Caco-2 (cell line): ENCODE results near the gene SGCA. TPM values are rescaled to one million over a fixed set of nuclear protein-coding genes. Genes with fewer than 3 reads are reported as not detected.

Experiments used
- BruUV-seq: library from RNA; stranded (reverse); fragments of 400-500 nt; replicated peaks from 2 replicates; lab custom pipeline; 2021; lab: Mats Ljungman, UMichigan
- CTCF ChIA-PET: fragments of 300-600 bp; sonication (Branson Sonifier 250); formaldehyde crosslinking; loops from one replicate; lab custom pipeline; 2022; ENCODE audit warnings: antibody characterized with exemption; lab: Charles Lee
- POLR2A ChIA-PET: fragments of 300-600 bp; sonication (Branson Sonifier 250); formaldehyde crosslinking; loops from one replicate; lab custom pipeline; 2022; ENCODE audit warnings: antibody characterized with exemption; lab: Charles Lee
- DNase-seq, 2 experiments: peaks; one replicate each; pipeline versions ENCODE4 v3.0.0 to v3.0.0-alpha.2; 2020 to 2022
- H3K27me3 ChIP-seq: replicated peaks from 2 replicates; pipeline ENCODE4 v1.6.0; 2011; ENCODE audit warnings: low read length; ENCODE audit not compliant: control insufficient read depth, insufficient read depth
- H3K36me3 ChIP-seq: 2 replicates; pipeline ENCODE4 v1.5.1; 2011; ENCODE audit warnings: low read length; ENCODE audit not compliant: control insufficient read depth, insufficient read depth
- H3K4me1 ChIP-seq: fragments of 250-450 bp; sonication (Bioruptor Pico); 2 replicates; pipeline ENCODE4 v1.5.1; 2020; ENCODE audit warnings: mild to moderate bottlenecking
- H3K4me3 ChIP-seq: 2 replicates; pipeline ENCODE4 v1.5.1; 2011; ENCODE audit warnings: low read depth, mild to moderate bottlenecking, control low read depth, low read length
- H3K9me3 ChIP-seq: fragments of 250-450 bp; sonication (Bioruptor Pico); 2 replicates; pipeline ENCODE4 v1.5.1; 2020; ENCODE audit warnings: mild to moderate bottlenecking, moderate library complexity
- H3K27ac Mint-ChIP-seq: one replicate; pipeline ENCODE4 v1.8.0; 2022; ENCODE audit warnings: mixed read lengths; ENCODE audit not compliant: unreplicated experiment
- H3K27me3 Mint-ChIP-seq: one replicate; pipeline ENCODE4 v1.8.0; 2022; ENCODE audit warnings: mixed read lengths; ENCODE audit not compliant: insufficient read depth, unreplicated experiment
- H3K36me3 Mint-ChIP-seq: one replicate; pipeline ENCODE4 v1.8.0; 2022; ENCODE audit warnings: mild to moderate bottlenecking, mixed read lengths; ENCODE audit not compliant: insufficient read depth, unreplicated experiment
- H3K4me1 Mint-ChIP-seq: one replicate; pipeline ENCODE4 v1.8.0; 2022; ENCODE audit warnings: low read depth, mixed read lengths; ENCODE audit not compliant: unreplicated experiment
- H3K4me3 Mint-ChIP-seq: one replicate; pipeline ENCODE4 v1.8.0; 2022; ENCODE audit warnings: mild to moderate bottlenecking, moderate library complexity, mixed read lengths; ENCODE audit not compliant: unreplicated experiment
- H3K9me3 Mint-ChIP-seq: one replicate; pipeline ENCODE4 v1.8.0; 2022; ENCODE audit warnings: mixed read lengths; ENCODE audit not compliant: unreplicated experiment
- CTCF ChIP-seq, 2 experiments: fragments of 200-600 bp in 1 of 2; IDR thresholded peaks; 1 replicate in 1 of 2; 2 replicates in 1 of 2; pipeline versions ENCODE4 v1.5.1 to v1.8.0; 2011 to 2022; ENCODE audit warnings: antibody characterized with exemption in 1 of 2, control low read depth in 1 of 2, inconsistent platforms in 1 of 2, low read depth in 1 of 2, low read length in 1 of 2, mild to moderate bottlenecking in 1 of 2, moderate library complexity in 1 of 2; ENCODE audit not compliant: insufficient read depth in 1 of 2, severe bottlenecking in 1 of 2, unreplicated experiment in 1 of 2
- intact Hi-C: fragments of 100-400 bp; cut with micrococcal nuclease; formaldehyde crosslinking; loops from one replicate; pipeline ENCODE4 v1.10.0; 2022; ENCODE audit not compliant: unreplicated experiment
- total RNA-seq: library from RNA; stranded (reverse); gene quantifications from 2 replicates; pipeline ENCODE4 v1.2.3, GENCODE V29; 2022

SGCA gene
- total RNA-seq, 1 experiment from 2014 or later = not detected

DNA sequence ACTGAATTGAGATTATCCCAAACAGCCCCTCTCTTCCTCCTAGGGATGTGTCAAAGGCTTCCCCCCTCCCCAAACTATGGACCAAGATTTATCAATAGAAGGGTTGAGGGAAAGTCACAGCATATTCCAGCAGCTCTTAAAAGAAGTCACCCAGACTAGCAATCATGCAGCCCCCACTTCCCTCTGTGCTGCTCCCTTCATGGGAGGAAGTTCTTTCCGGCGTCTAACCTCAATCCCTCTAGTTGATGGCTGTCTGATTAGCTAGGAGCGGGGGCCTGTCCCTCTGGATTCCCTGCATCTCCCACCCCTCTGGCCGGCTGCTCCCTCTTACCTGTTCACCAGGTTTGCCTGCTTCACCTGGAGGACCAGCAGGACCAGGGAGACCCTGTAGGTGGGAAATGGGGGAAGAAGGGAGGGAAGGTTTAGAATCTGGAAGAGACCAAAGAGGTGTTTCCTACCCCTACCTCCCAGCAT, 26.4 kb downstream of the SGCA start:
- H3K36me3 ChIP-seq = no peaks in the 10 kb centered on the region
- no peaks in the 10 kb centered on the region for H3K4me1 ChIP-seq
- DNase-seq = no peak
- no peak overlapping the region for H3K4me3 Mint-ChIP-seq
- H3K27me3 Mint-ChIP-seq = no peaks in the 10 kb centered on the region
- intact Hi-C loops = no loop called here
- no peaks in the 10 kb centered on the region for H3K36me3 Mint-ChIP-seq
- POLR2A ChIA-PET = no interaction called here
- CTCF ChIA-PET = no interaction called here
- no peaks in the 10 kb centered on the region for H3K4me1 Mint-ChIP-seq
- H3K27me3 ChIP-seq = no peaks in the 10 kb centered on the region
- no peaks in the 10 kb centered on the region for H3K9me3 ChIP-seq
- no peak overlapping the region for H3K4me3 ChIP-seq
- no peaks in the 10 kb centered on the region for H3K9me3 Mint-ChIP-seq
- BruUV-seq = no TSS peak
- no peak overlapping the region for H3K27ac Mint-ChIP-seq
- TF ChIP-seq CTCF (IDR thresholded peaks at IDR 0.05; ENCODE audit: insufficient read depth in 1 of 2, low read depth in 1 of 2, low read length in 1 of 2, severe bottlenecking in 1 of 2, unreplicated experiment in 1 of 2) = no peak

DNA sequence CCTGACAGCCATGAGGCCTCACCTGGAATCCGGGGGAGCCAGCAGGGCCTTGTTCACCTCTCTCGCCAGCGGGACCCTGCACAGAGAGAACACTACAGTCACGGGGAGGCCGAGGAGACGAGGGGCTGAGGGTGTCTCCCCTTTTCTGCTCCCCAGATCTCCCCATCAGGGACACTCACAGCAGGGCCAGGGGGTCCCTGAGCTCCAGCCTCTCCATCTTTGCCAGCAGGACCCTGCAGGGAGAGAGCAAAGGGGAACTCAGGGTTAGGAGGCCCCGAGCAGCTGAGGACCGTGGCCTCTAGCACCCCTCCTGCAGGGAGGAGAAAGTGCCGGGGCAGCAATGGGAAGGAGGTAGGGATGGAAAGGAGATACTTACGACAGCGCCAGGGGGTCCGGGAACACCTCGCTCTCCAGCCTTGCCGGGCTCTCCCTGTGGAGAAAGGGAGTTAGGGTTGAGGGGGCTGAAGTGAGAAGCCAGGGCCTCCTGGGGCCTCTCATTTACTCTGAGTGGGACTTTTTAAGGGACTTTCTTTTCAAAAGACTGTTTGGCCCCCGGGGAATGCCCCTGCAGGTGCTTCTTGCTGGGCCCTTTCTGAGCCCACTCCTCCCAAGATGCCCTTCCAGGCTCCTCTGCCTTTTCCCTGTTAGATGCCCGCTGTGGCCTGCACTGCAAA, 26.9 kb downstream of the SGCA start:
- no peak for TF ChIP-seq CTCF (IDR thresholded peaks at IDR 0.05; ENCODE audit: insufficient read depth in 1 of 2, low read depth in 1 of 2, low read length in 1 of 2, severe bottlenecking in 1 of 2, unreplicated experiment in 1 of 2)
- H3K27me3 ChIP-seq = no peaks in the 10 kb centered on the region
- no peaks in the 10 kb centered on the region for H3K4me1 ChIP-seq
- no peak overlapping the region for H3K4me3 ChIP-seq
- H3K27me3 Mint-ChIP-seq = no peaks in the 10 kb centered on the region
- no peak overlapping the region for H3K4me3 Mint-ChIP-seq
- CTCF ChIA-PET = no interaction called here
- no peak for DNase-seq
- H3K9me3 ChIP-seq = no peaks in the 10 kb centered on the region
- H3K36me3 ChIP-seq = no peaks in the 10 kb centered on the region
- peaks cover 4% of the 10 kb centered on the region for H3K4me1 Mint-ChIP-seq
- no peaks in the 10 kb centered on the region for H3K36me3 Mint-ChIP-seq
- H3K9me3 Mint-ChIP-seq = no peaks in the 10 kb centered on the region
- no peak overlapping the region for H3K27ac Mint-ChIP-seq
- POLR2A ChIA-PET = no interaction called here
- no TSS peak for BruUV-seq
- intact Hi-C loops = no loop called here

- intact Hi-C loops = no loop called here
- Mint-ChIP-seq H3K27ac (no peak overlapping the region), H3K4me1 (peaks cover 11% of the 10 kb centered on the region), H3K36me3 (no peaks in the 10 kb centered on the region), H3K27me3 (no peaks in the 10 kb centered on the region), H3K9me3 (no peaks in the 10 kb centered on the region), H3K4me3 (no peak overlapping the region)
- ChIA-PET CTCF (interaction anchor here (0.5 to 5.1 kb wide), 2 partner anchors 25 to 589 kb away, joined by 4 to 99 read pairs; no protein-coding TSS in a partner anchor), POLR2A (no interaction called here)
- no peak for DNase-seq
- no peak for TF ChIP-seq CTCF (IDR thresholded peaks at IDR 0.05; ENCODE audit: insufficient read depth in 1 of 2, low read depth in 1 of 2, low read length in 1 of 2, severe bottlenecking in 1 of 2, unreplicated experiment in 1 of 2)
- Histone ChIP-seq H3K9me3 (no peaks in the 10 kb centered on the region), H3K4me3 (no peak overlapping the region), H3K27me3 (no peaks in the 10 kb centered on the region), H3K36me3 (no peaks in the 10 kb centered on the region), H3K4me1 (0 out of 2 replicates have a peak, but pooled peaks cover 3% of the 10 kb centered on the region)
- no TSS peak for BruUV-seq
Measured at GRCh38 chr17:50194140-50194933, 28.5 kb downstream of the SGCA start.
